Measurements from ENCODE around the gene C15orf62.

Gene C15orf62

GRCh38 chr15:40785814-40786213, 16.0 kb downstream of the C15orf62 start:
- no peak for DNase-seq

- no peak for DNase-seq
These were observed 17.6 kb downstream of the C15orf62 start for GRCh38 chr15:40787344-40787841.

GRCh38 chr15:40787991-40788390, 18.2 kb downstream of the C15orf62 start:
- DNase-seq = no peak

- no peak for DNase-seq
These were observed 19.3 kb downstream of the C15orf62 start for GRCh38 chr15:40789119-40789518.

- no peak for DNase-seq
These were observed 20.2 kb downstream of the C15orf62 start for GRCh38 chr15:40789999-40790398.

GRCh38 chr15:40790718-40791117, 20.9 kb downstream of the C15orf62 start:
- DNase-seq = no peak

- DNase-seq = no peak
These were observed 22.6 kb downstream of the C15orf62 start for GRCh38 chr15:40792394-40792793.

- no peak for DNase-seq
These were observed 23.6 kb downstream of the C15orf62 start for GRCh38 chr15:40793216-40793989.

- no peak for DNase-seq
These were observed 26.3 kb downstream of the C15orf62 start for GRCh38 chr15:40796041-40796440.

GRCh38 chr15:40796512-40796911, 26.7 kb downstream of the C15orf62 start:
- DNase-seq = no peak

GRCh38 chr15:40799523-40799922, 29.7 kb downstream of the C15orf62 start:
- no peak for DNase-seq

GRCh38 chr15:40803076-40803475, 33.3 kb downstream of the C15orf62 start:
- no peak for DNase-seq

- no peak for DNase-seq
These were observed 33.9 kb downstream of the C15orf62 start for GRCh38 chr15:40803688-40804087.

- no peak for DNase-seq
These were observed 36.9 kb downstream of the C15orf62 start for GRCh38 chr15:40806672-40807027.

GRCh38 chr15:40807028-40807887, 37.5 kb downstream of the C15orf62 start, which contains the start of the genes DNAJC17 and ZFYVE19:
DNAJC17 (minus strand) TSS chr15:40807473; CDS start chr15:40807446, 27 bp downstream.
ZFYVE19 (plus strand) TSS chr15:40807089; CDS start chr15:40807590, 501 bp downstream.
- peak; percentile 99 for DNase-seq

- no peak for DNase-seq
These were observed 38.2 kb downstream of the C15orf62 start for GRCh38 chr15:40807888-40808461.

- DNase-seq = no peak
These were observed 39.2 kb downstream of the C15orf62 start for GRCh38 chr15:40808861-40809450.

GRCh38 chr15:40812721-40813425, 43.1 kb downstream of the C15orf62 start:
- no peak for DNase-seq

GRCh38 chr15:40815042-40815698, 45.4 kb downstream of the C15orf62 start:
- no peak for DNase-seq

- DNase-seq = no peak
These were observed 49.3 kb downstream of the C15orf62 start for GRCh38 chr15:40819048-40819447.

GRCh38 chr15:40821195-40821594, 51.4 kb downstream of the C15orf62 start:
- DNase-seq = no peak
